Parathyroid adenoma (tissue), 2 donors: Measurements from ENCODE around the gene FAM163B.

Experiments used
- H2AFZ ChIP-seq: fragments of 300-600 bp; sonication (generic); one replicate; pipeline ENCODE4 v1.7.0; 2017; ENCODE audit warnings: antibody characterized with exemption, mild to moderate bottlenecking
- H3K27ac ChIP-seq: fragments of 300-600 bp; sonication (generic); one replicate; pipeline ENCODE4 v1.7.0; 2017
- H3K27me3 ChIP-seq: fragments of 300-600 bp; sonication (generic); one replicate; pipeline ENCODE4 v1.7.0; 2017; ENCODE audit warnings: low read length; ENCODE audit not compliant: control insufficient read depth, insufficient read depth
- H3K36me3 ChIP-seq: fragments of 300-600 bp; sonication (generic); one replicate; pipeline ENCODE4 v1.7.0; 2017; ENCODE audit warnings: low read length; ENCODE audit not compliant: control insufficient read depth, insufficient read depth
- H3K4me1 ChIP-seq: fragments of 300-600 bp; sonication (generic); one replicate; pipeline ENCODE4 v1.7.0; 2017; ENCODE audit warnings: control low read depth
- H3K4me2 ChIP-seq: fragments of 300-600 bp; sonication (generic); one replicate; pipeline ENCODE4 v1.7.0; 2017; ENCODE audit warnings: low read length
- H3K4me3 ChIP-seq: fragments of 300-600 bp; sonication (generic); one replicate; pipeline ENCODE4 v1.7.0; 2017; ENCODE audit warnings: low read depth, low read length
- H3K79me2 ChIP-seq: fragments of 300-600 bp; sonication (generic); one replicate; pipeline ENCODE4 v1.7.0; 2017; ENCODE audit warnings: control low read depth
- H3K9ac ChIP-seq: fragments of 300-600 bp; sonication (generic); one replicate; pipeline ENCODE4 v1.7.0; 2017; ENCODE audit warnings: mild to moderate bottlenecking
- H3K9me3 ChIP-seq: fragments of 300-600 bp; sonication (generic); one replicate; pipeline ENCODE4 v1.7.0; 2017; ENCODE audit warnings: low read length; ENCODE audit not compliant: control insufficient read depth
- CTCF ChIP-seq: fragments of 300-600 bp; sonication (generic); IDR thresholded peaks from one replicate; pipeline ENCODE4 v1.7.0; 2017; ENCODE audit warnings: antibody characterized with exemption, mild to moderate bottlenecking
- donor health status: primary hyperparathyroidism.

The FAM163B gene

DNA sequence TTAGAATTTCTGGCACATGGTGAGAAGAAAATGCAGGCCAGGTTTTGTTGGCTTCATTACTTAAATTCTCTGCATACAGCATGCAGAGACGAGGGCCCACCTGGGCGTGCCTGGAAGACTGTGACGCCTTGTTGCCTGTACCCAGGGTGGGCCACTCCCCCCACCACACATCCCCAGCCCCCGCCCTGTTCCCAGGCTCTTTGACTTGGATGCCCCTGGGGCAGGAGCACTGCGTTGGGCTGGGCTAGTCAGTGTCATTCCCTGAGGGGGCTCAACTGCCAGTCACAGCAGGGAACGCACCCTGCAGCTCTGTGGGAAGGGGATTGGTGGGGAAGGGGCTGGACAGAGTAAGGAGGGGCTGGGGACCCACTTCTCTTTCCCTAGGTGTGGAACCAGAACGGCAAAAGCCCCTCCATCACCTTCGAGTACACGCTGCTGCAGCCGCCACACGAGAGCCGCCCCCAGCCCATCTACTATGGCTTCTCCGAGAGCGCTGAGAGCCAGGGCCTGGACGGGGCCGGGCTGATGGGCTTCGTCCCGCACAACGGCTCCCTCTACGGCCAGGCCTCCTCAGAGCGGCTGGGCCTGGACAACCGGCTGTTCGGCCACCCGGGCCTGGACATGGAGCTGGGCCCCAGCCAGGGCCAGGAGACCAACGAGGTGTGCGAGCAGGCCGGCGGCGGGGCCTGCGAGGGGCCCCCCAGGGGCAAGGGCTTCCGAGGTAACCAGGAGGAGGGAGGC lies 55.0 kb downstream of the FAM163B start:
- no peaks in the 10 kb centered on the region for H3K4me1 ChIP-seq
- TF ChIP-seq CTCF = no peak
- no peaks in the 10 kb centered on the region for H3K9me3 ChIP-seq
- no peak overlapping the region for H3K27ac ChIP-seq
- H3K4me3 ChIP-seq = no peak overlapping the region
- no peaks in the 10 kb centered on the region for H3K79me2 ChIP-seq
- H3K4me2 ChIP-seq = no peak overlapping the region
- no peaks in the 10 kb centered on the region for H3K36me3 ChIP-seq
- no peak overlapping the region for H2AFZ ChIP-seq
- H3K9ac ChIP-seq = no peak overlapping the region
- no peaks in the 10 kb centered on the region for H3K27me3 ChIP-seq

- no peak overlapping the region for H3K4me3 ChIP-seq
- no peak overlapping the region for H3K27ac ChIP-seq
- H3K9me3 ChIP-seq = no peaks in the 10 kb centered on the region
- TF ChIP-seq CTCF = no peak
- no peaks in the 10 kb centered on the region for H3K36me3 ChIP-seq
- no peak overlapping the region for H3K9ac ChIP-seq
- H3K4me2 ChIP-seq = no peak overlapping the region
- H3K4me1 ChIP-seq = no peaks in the 10 kb centered on the region
- no peak overlapping the region for H2AFZ ChIP-seq
- H3K79me2 ChIP-seq = no peaks in the 10 kb centered on the region
- no peaks in the 10 kb centered on the region for H3K27me3 ChIP-seq
Observed at GRCh38 chr9:133553123-133553522, 56.1 kb downstream of the FAM163B start.

- Histone ChIP-seq H3K4me2 (no peak overlapping the region), H3K27me3 (no peaks in the 10 kb centered on the region), H3K36me3 (no peaks in the 10 kb centered on the region), H2AFZ (no peak overlapping the region), H3K4me1 (no peaks in the 10 kb centered on the region), H3K27ac (no peak overlapping the region), H3K9ac (no peak overlapping the region), H3K79me2 (no peaks in the 10 kb centered on the region), H3K9me3 (no peaks in the 10 kb centered on the region), H3K4me3 (no peak overlapping the region)
- TF ChIP-seq CTCF = no peak
Observed at GRCh38 chr9:133552236-133552635, 57.0 kb downstream of the FAM163B start.

- Histone ChIP-seq H3K79me2 (no peaks in the 10 kb centered on the region), H3K27me3 (no peaks in the 10 kb centered on the region), H3K4me2 (no peak overlapping the region), H3K4me1 (no peaks in the 10 kb centered on the region), H3K36me3 (no peaks in the 10 kb centered on the region), H3K9ac (no peak overlapping the region), H3K9me3 (no peaks in the 10 kb centered on the region), H2AFZ (no peak overlapping the region), H3K27ac (no peak overlapping the region), H3K4me3 (no peak overlapping the region)
- TF ChIP-seq CTCF = no peak
Observed at GRCh38 chr9:133551446-133551845, 57.7 kb downstream of the FAM163B start.

DNA sequence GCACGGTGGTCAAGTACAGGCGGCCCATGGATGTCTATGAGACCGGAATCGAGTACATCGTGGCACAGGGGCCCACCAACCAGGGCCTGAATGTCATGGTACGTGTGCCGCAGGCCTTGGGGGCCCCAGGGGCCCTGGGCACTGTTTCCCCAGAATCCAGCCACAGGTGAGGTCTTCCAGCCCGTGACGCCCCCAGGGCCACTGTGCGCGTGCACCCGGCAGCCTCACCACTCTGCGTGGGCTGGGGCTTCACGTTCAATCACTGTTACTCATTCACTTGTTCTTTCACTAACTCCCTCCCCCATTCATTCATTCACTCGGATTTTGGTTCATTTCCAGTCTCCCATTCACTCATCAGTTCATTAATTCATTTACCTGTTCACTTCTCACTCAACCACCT lies 62.1 kb downstream of the FAM163B start:
- Histone ChIP-seq H3K4me3 (no peak overlapping the region), H3K79me2 (no peaks in the 10 kb centered on the region), H3K4me2 (no peak overlapping the region), H3K36me3 (no peaks in the 10 kb centered on the region), H3K27ac (no peak overlapping the region), H3K4me1 (no peaks in the 10 kb centered on the region), H3K9me3 (no peaks in the 10 kb centered on the region), H2AFZ (no peak overlapping the region), H3K9ac (no peak overlapping the region), H3K27me3 (no peaks in the 10 kb centered on the region)
- no peak for TF ChIP-seq CTCF
